ENCODE data around the gene MGAT4A.

MGAT4A gene

GRCh38 chr2:98572676-98573075, 158.3 kb downstream of the MGAT4A start:
- no peak for DNase-seq (ENCODE audit: low spot score)

GRCh38 chr2:98572211-98572610, 158.7 kb downstream of the MGAT4A start:
- DNase-seq (ENCODE audit: low spot score): no peak

DNA sequence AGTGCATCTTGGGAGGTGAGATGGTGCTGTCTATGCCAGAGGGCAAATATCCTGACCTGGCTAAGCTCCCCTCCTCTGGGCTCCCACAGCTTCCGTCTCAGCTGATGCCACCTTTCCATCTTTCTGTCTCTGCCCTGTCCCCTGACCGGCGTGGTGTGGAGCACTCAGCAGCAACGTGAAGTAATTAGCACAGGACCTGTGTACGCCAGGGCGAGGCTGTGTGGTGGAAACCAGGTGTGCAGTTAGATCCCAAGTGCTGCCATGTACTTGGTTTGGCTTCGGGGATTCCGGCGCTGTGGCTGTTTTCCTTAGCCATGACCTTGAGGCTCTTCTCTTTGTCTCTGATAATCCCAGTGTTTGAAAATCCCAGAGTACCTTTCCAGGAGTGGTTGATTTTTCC, 159.1 kb downstream of the MGAT4A start:
- no peak for DNase-seq (ENCODE audit: low spot score)

GRCh38 chr2:98571121-98571701, 159.7 kb downstream of the MGAT4A start:
- no peak for DNase-seq (ENCODE audit: low spot score)

GRCh38 chr2:98570356-98570755, 160.6 kb downstream of the MGAT4A start:
- no peak for DNase-seq (ENCODE audit: low spot score)

- no peak for DNase-seq (ENCODE audit: low spot score)
Observed at GRCh38 chr2:98569915-98570314, 161.0 kb downstream of the MGAT4A start.

GRCh38 chr2:98569197-98569793, 161.6 kb downstream of the MGAT4A start:
- no peak for DNase-seq (ENCODE audit: low spot score)
